DOHH2 (cell line): ENCODE data around the gene CD3G.

Source experiments
- EZH2phosphoT487 ChIP-seq: fragments of 200-600 bp; sonication (generic); IDR thresholded peaks from 2 replicates; pipeline ENCODE4 v1.6.1; 2017; ENCODE audit warnings: borderline replicate concordance, mild to moderate bottlenecking, antibody characterized with exemption, low read length, moderate library complexity, mixed read lengths
- TF ChIP-seq, protein P1 (sequence below): fragments of 200-600 bp; sonication (generic); IDR thresholded peaks from one replicate; pipeline ENCODE4 v1.5.1; 2014; ENCODE audit warnings: antibody characterized with exemption, mild to moderate bottlenecking, low read depth, low read length; ENCODE audit not compliant: poor library complexity, severe bottlenecking

DNA sequence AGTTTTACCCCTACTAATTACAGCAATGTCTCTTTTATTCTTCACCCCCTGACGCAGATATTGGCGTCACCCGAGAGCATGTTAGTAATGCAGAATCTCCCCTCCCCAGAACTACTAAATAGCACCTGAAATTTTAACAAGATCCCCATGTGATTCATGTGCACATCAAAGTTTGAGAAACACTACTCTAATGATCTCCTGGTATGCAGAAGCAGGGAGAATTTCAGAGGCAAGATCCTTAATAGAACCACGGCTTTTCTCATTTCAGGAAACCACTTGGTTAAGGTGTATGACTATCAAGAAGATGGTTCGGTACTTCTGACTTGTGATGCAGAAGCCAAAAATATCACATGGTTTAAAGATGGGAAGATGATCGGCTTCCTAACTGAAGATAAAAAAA lies 5.3 kb downstream of the CD3G start:
- TF ChIP-seq, protein P1, sequence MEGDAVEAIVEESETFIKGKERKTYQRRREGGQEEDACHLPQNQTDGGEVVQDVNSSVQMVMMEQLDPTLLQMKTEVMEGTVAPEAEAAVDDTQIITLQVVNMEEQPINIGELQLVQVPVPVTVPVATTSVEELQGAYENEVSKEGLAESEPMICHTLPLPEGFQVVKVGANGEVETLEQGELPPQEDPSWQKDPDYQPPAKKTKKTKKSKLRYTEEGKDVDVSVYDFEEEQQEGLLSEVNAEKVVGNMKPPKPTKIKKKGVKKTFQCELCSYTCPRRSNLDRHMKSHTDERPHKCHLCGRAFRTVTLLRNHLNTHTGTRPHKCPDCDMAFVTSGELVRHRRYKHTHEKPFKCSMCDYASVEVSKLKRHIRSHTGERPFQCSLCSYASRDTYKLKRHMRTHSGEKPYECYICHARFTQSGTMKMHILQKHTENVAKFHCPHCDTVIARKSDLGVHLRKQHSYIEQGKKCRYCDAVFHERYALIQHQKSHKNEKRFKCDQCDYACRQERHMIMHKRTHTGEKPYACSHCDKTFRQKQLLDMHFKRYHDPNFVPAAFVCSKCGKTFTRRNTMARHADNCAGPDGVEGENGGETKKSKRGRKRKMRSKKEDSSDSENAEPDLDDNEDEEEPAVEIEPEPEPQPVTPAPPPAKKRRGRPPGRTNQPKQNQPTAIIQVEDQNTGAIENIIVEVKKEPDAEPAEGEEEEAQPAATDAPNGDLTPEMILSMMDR, result no peak
- no peak for TF ChIP-seq EZH2phosphoT487
